Osteocyte (in vitro differentiated cells): Measurements from ENCODE around the gene KLHL26. TPM values are rescaled to one million over a fixed set of nuclear protein-coding genes. Genes with fewer than 3 reads are reported as not detected.

Experiments used
- DNase-seq: peaks from one replicate; pipeline ENCODE4 v3.0.0; 2021; ENCODE audit warnings: mixed read lengths; ENCODE audit not compliant: unreplicated experiment; ENCODE audit errors: extremely low spot score
- H3K27ac Mint-ChIP-seq: one replicate; pipeline ENCODE4 v1.8.0; 2021; ENCODE audit warnings: mild to moderate bottlenecking, mixed read lengths; ENCODE audit not compliant: unreplicated experiment
- H3K27me3 Mint-ChIP-seq: one replicate; pipeline ENCODE4 v1.8.0; 2021; ENCODE audit warnings: mixed read lengths; ENCODE audit not compliant: unreplicated experiment
- H3K36me3 Mint-ChIP-seq: one replicate; pipeline ENCODE4 v1.8.0; 2021; ENCODE audit warnings: mixed read lengths; ENCODE audit not compliant: unreplicated experiment
- H3K4me1 Mint-ChIP-seq: one replicate; pipeline ENCODE4 v1.8.0; 2021; ENCODE audit warnings: mixed read lengths; ENCODE audit not compliant: unreplicated experiment
- H3K4me3 Mint-ChIP-seq: one replicate; pipeline ENCODE4 v1.8.0; 2021; ENCODE audit warnings: mild to moderate bottlenecking, moderate library complexity, mixed read lengths; ENCODE audit not compliant: unreplicated experiment
- H3K9me3 Mint-ChIP-seq: one replicate; pipeline ENCODE4 v1.8.0; 2021; ENCODE audit warnings: mixed read lengths; ENCODE audit not compliant: unreplicated experiment
- CTCF ChIP-seq: fragments of 200-600 bp; sonication (generic); IDR thresholded peaks from 2 replicates; pipeline ENCODE4 v1.5.0; 2021; ENCODE audit warnings: antibody characterized with exemption, mild to moderate bottlenecking, moderate library complexity
- total RNA-seq: library from RNA; stranded (reverse); gene quantifications from 2 replicates; pipeline ENCODE4 v1.2.1, GENCODE V29; 2021

The KLHL26 gene
- total RNA-seq, 1 donor from 2014 or later, result 12.4 TPM

DNA sequence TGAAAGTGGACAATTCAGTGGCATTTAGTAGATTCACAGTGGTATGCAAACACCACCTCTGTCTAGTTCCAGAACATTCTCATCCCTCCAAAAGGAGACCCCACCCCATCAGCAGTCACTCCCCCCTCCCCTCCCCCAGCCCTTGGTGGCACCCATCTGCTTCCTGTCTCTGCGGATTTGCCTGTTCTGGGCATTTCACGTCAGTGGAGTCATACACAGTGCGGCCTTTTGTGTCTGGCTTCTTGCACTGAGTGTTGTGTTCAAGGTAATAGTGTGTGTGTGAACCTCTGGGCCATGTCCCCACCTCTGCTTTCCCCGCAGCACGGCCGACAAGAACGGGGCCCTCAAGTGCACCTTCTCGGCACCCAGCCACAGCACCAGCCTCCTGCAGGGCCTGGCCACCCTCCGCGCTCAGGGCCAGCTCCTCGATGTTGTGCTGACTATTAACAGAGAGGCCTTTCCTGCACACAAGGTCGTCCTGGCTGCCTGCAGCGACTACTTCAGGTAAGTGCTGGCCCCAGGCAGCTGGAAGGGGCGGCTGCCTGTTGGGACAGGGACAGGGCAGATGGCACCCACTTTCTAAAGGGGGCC, 27.2 kb downstream of the KLHL26 start:
- no peak overlapping the region for H3K4me3 Mint-ChIP-seq
- no peak overlapping the region for H3K27ac Mint-ChIP-seq
- no peaks in the 10 kb centered on the region for H3K9me3 Mint-ChIP-seq
- no peak for TF ChIP-seq CTCF
- H3K36me3 Mint-ChIP-seq, result peaks cover 7% of the 10 kb centered on the region
- peaks cover 38% of the 10 kb centered on the region for H3K4me1 Mint-ChIP-seq
- DNase-seq, result no peak
- H3K27me3 Mint-ChIP-seq, result no peaks in the 10 kb centered on the region

GRCh38 chr19:18665771-18666202, 29.0 kb downstream of the KLHL26 start:
- H3K4me1 Mint-ChIP-seq, result peaks cover 26% of the 10 kb centered on the region
- H3K27ac Mint-ChIP-seq, result no peak overlapping the region
- no peak overlapping the region for H3K4me3 Mint-ChIP-seq
- H3K36me3 Mint-ChIP-seq, result peaks cover 12% of the 10 kb centered on the region
- H3K27me3 Mint-ChIP-seq, result no peaks in the 10 kb centered on the region
- no peak for TF ChIP-seq CTCF
- H3K9me3 Mint-ChIP-seq, result no peaks in the 10 kb centered on the region
- DNase-seq, result no peak

DNA sequence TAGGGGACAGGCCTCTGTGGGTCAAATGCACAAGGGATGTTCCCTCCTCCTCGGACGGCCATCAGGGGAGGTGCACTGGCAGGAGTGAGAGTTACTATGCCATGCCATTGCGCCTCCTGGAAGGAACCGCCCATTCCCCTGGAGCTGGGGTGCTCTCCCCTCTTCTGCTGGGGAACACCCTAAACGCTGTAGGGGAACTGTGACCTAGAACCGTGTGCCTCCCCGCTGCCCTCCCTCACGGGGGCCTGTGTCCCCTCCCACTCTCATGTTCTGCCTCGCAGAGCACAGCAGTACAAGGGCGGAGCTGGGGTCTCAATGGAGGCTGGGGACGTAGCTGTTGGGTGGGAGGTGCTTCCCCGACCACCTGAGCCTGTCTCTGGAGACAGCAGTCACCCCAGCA, 29.5 kb downstream of the KLHL26 start:
- no peak for TF ChIP-seq CTCF
- DNase-seq, result no peak
- no peak overlapping the region for H3K27ac Mint-ChIP-seq
- peaks cover 21% of the 10 kb centered on the region for H3K4me1 Mint-ChIP-seq
- no peak overlapping the region for H3K4me3 Mint-ChIP-seq
- H3K36me3 Mint-ChIP-seq, result peaks cover 12% of the 10 kb centered on the region
- H3K27me3 Mint-ChIP-seq, result no peaks in the 10 kb centered on the region
- H3K9me3 Mint-ChIP-seq, result no peaks in the 10 kb centered on the region

- Mint-ChIP-seq H3K27ac (no peak overlapping the region), H3K9me3 (no peaks in the 10 kb centered on the region)
Measured at GRCh38 chr19:18666784-18667183, 30.0 kb downstream of the KLHL26 start.

More at GRCh38 chr19:18666784-18667183, 30.0 kb downstream of the KLHL26 start:
- no peak for DNase-seq
- no peak for TF ChIP-seq CTCF
- peaks cover 12% of the 10 kb centered on the region for H3K36me3 Mint-ChIP-seq
- H3K27me3 Mint-ChIP-seq, result no peaks in the 10 kb centered on the region
- H3K4me3 Mint-ChIP-seq, result no peak overlapping the region
- H3K4me1 Mint-ChIP-seq, result peaks cover 19% of the 10 kb centered on the region
